ENCODE measurements around the gene M6PR.

DNA sequence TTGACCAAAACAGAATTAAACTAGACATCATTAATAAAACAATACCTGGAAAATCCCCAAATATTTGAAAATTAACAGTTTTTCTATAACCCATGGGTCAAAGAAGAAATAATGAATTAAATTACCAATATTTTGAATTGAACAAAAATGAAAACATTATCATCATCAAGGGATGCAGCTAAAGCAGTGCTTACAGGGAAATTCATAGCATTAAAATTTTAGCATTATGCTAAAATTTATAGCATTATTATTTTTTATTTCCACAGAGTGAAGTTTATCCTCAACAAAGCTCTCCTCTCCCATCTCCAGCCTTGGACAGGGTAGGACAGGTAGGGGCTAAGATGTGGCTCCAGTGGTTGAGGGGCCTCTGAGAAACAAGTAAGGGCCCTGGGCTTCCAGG is 19.3 kb upstream of the M6PR start:
- TF ChIP-seq FOXK2 (IDR thresholded peaks at IDR 0.05) (no peak), CTCF (CRISPR knock-in tag; IDR thresholded peaks at IDR 0.05) (no peak), SMC3 (IDR thresholded peaks at IDR 0.05; ENCODE audit: low read length) (no peak), POLR2A (IDR thresholded peaks at IDR 0.05; ENCODE audit: insufficient read depth in 1 of 2, low read depth in 2 of 2, low read length in 2 of 2) (no peak), CHD4 (IDR thresholded peaks at IDR 0.05; ENCODE audit: borderline replicate concordance, low read length) (no peak), TARDBP (CRISPR knock-in tag; IDR thresholded peaks at IDR 0.05) (no peak), PRPF4 (IDR thresholded peaks at IDR 0.05; ENCODE audit: low read depth, low read length, poor library complexity, severe bottlenecking) (no peak), ZNF180 (CRISPR knock-in tag; IDR thresholded peaks at IDR 0.05; ENCODE audit: borderline replicate concordance, low read depth) (no peak), ZNF235 (CRISPR knock-in tag; IDR thresholded peaks at IDR 0.05; ENCODE audit: borderline replicate concordance) (no peak), STAT5B (CRISPR knock-in tag; IDR thresholded peaks at IDR 0.05) (no peak), ZBTB8A (CRISPR knock-in tag; IDR thresholded peaks at IDR 0.05; ENCODE audit: borderline replicate concordance, low read depth) (no peak), ADNP (CRISPR knock-in tag; IDR thresholded peaks at IDR 0.05) (no peak), ZNF256 (CRISPR knock-in tag; conservative IDR thresholded peaks at IDR 0.05) (no peak)
- TF ChIP-seq, protein P1, sequence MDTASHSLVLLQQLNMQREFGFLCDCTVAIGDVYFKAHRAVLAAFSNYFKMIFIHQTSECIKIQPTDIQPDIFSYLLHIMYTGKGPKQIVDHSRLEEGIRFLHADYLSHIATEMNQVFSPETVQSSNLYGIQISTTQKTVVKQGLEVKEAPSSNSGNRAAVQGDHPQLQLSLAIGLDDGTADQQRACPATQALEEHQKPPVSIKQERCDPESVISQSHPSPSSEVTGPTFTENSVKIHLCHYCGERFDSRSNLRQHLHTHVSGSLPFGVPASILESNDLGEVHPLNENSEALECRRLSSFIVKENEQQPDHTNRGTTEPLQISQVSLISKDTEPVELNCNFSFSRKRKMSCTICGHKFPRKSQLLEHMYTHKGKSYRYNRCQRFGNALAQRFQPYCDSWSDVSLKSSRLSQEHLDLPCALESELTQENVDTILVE (CRISPR knock-in tag; IDR thresholded peaks at IDR 0.05): no peak

All from HepG2 (cell line).